WTC11 (cell line): ENCODE data around the gene GARIN3.

ENCODE experiments used
- ELF4 ChIP-seq: sonication (generic); formaldehyde crosslinking; IDR thresholded peaks from 2 replicates; pipeline ENCODE4 v1.8.1; 2022; ENCODE audit warnings: low read depth, mild to moderate bottlenecking, moderate library complexity, missing genetic modification reagents
- TF ChIP-seq, protein P1 (sequence below): fragments of 200-600 bp; IDR thresholded peaks from 2 replicates; pipeline ENCODE4 v1.8.0; 2022; ENCODE audit warnings: antibody characterized with exemption
- TF ChIP-seq, protein P2 (sequence below): fragments of 250-450 bp; sonication (Bioruptor Pico); conservative IDR thresholded peaks from 2 replicates; pipeline ENCODE4 v1.9.0; 2021; ENCODE audit warnings: mild to moderate bottlenecking

DNA sequence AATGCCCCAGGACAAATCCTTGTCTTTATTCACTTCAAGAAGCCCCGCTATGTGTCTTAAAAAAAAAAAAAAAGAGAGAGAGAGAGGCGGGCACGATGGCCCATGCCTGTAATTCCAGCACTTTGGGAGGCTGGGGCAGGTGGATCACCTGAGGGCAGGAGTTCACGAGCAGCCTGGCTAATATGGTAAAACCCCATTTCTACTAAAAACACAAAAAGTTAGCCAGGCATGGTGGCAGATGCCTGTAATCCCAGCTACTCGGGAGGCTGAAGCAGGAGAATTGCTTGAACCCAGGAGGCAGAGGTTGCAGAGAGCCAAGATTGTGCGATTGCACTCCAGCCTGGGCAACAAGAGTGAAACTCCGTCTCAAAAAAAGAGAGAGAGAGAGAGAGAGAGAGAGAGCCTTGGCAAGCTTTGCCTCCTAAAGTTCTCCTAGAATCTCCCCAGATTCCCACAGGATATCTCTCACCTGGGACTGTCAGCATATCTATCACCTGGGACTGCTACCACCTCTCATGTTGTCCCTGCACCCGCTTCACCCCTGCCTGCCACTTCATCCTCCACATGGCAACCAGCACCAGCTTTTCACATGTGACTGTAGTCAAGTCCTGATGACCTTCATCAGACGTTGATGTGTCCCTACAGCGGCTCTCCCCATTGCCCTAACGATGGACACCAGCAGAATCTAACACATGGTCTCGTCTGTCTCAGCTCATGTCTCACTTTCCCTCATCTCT is 20.4 kb upstream of the GARIN3 start:
- TF ChIP-seq, protein P1, sequence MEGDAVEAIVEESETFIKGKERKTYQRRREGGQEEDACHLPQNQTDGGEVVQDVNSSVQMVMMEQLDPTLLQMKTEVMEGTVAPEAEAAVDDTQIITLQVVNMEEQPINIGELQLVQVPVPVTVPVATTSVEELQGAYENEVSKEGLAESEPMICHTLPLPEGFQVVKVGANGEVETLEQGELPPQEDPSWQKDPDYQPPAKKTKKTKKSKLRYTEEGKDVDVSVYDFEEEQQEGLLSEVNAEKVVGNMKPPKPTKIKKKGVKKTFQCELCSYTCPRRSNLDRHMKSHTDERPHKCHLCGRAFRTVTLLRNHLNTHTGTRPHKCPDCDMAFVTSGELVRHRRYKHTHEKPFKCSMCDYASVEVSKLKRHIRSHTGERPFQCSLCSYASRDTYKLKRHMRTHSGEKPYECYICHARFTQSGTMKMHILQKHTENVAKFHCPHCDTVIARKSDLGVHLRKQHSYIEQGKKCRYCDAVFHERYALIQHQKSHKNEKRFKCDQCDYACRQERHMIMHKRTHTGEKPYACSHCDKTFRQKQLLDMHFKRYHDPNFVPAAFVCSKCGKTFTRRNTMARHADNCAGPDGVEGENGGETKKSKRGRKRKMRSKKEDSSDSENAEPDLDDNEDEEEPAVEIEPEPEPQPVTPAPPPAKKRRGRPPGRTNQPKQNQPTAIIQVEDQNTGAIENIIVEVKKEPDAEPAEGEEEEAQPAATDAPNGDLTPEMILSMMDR, result no peak
- no peak for TF ChIP-seq ELF4 (CRISPR knock-in tag)
- TF ChIP-seq, protein P2, sequence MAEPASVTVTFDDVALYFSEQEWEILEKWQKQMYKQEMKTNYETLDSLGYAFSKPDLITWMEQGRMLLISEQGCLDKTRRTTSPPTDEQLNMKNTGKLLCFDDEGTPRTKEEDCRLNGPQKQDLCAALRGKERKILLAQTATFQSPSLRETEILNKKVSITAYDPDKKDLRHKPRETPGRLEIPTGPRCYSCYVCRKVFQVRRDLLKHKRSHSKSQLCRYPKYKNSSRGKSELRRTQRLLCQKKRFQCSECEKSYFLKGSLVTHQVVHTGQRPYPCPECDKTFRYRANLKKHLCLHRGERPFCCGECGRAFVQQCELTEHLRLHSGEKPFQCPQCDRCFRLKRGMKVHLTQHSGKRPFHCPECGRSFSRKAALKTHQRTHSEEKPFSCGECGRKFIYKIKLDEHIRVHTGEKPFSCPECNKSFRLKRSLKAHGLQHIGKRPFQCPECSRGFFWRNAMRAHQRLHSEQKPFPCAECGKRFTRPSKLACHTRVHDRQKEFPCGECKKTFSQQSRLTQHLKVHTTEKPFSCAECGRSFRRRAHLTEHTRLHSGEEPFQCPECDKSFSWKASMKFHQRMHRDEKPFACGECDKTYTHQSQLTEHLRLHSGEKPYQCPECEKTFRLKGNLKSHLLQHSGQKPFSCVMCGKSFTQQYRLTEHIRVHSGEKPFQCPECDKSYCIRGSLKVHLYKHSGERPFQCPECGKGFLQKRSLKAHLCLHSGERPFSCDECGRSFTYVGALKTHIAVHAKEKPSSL (CRISPR knock-in tag), result no peak
